Fibroblast of skin of scalp (primary cell): ENCODE results near the gene ZNF229. TPM values are rescaled to one million over a fixed set of nuclear protein-coding genes. Genes with fewer than 3 reads are reported as not detected.
"Not testable (repeated sequence)": the region's sequence is repeated elsewhere in the genome, so short reads cannot be mapped to it uniquely, and the experiment has no call there.

Source experiments
- DNase-seq: peaks from one replicate; pipeline ENCODE4 v3.0.0-alpha.2; 2013
- polyA plus RNA-seq, 2 experiments: library from polyadenylated mRNA; unstranded; fragments of 120-200 nt; gene quantifications; one replicate each; pipeline ENCODE4 v1.2.1, GENCODE V29; 2013; ENCODE audit not compliant: insufficient read length in 2 of 2

The ZNF229 gene
- 3.5 TPM for polyA plus RNA-seq (2013, experiment 1 of 2; ENCODE audit: insufficient read length)
- 4.6 TPM for polyA plus RNA-seq (2013, experiment 2 of 2; ENCODE audit: insufficient read length)

DNA sequence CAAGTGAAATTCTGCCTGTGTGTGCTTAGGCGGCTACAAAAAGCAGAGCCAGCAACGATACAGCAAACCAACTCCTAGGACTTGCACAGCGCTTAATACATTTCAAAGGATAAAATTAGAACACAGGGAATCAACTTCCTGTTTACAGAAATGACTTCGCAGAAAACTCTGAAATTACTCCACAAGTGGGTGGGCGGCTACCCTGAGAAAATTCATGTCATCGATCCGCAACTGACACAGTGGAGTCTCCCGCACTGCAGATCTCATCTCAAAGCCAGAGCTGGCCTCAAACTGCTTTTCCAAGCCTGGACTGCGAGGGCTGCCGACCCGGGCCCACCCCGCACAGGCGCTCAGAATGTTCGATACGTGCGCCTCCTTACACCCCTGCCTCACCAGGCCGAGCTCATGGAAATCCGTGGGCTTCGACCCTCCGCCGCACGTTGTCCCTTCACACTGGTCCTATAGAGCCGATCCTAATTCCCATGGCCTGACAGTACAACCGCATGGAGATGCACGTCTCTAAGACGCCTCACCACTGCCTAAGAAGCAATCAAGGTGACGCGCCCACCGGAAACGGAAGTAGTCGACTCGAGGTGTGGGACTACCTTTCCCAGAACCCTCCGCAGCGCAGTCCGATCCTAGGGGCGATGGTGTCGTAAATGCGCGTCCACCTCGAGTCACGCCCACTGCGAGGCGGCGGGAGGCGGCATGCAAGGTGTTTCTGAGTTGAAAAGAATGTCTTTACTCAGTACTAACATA is at the start of gene ZNF229:
ZNF229 (minus strand) TSS at position 557 of the 759 bp plus-strand sequence. CDS start 5,625 bp downstream, outside the sequence.
- peak; percentile 92 for DNase-seq

DNA sequence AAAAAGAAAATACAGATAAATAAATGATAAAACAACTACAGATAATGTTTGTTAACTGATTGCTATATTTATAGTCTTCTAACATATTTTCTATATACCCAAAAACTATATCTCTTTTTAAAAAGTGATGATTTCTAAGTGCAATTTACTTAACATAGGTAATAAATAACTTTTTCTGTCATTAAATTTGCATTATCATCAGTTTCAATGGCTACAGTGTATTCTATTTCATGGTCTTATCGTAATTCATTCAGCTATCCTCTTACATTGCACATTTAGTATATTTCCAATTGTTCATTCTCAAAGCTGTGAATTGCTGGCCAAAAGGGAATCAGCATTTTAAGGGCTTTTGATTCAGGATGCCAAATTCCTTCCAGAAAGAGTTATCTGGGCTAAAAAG is 48.4 kb upstream of the ZNF229 start:
- no peak for DNase-seq

- DNase-seq = peak; percentile 9
Observed at GRCh38 chr19:44476559-44477408, 28.5 kb upstream of the ZNF229 start.

GRCh38 chr19:44468730-44469129 is 20.5 kb upstream of the ZNF229 start:
- not testable (repeated sequence) for DNase-seq

DNA sequence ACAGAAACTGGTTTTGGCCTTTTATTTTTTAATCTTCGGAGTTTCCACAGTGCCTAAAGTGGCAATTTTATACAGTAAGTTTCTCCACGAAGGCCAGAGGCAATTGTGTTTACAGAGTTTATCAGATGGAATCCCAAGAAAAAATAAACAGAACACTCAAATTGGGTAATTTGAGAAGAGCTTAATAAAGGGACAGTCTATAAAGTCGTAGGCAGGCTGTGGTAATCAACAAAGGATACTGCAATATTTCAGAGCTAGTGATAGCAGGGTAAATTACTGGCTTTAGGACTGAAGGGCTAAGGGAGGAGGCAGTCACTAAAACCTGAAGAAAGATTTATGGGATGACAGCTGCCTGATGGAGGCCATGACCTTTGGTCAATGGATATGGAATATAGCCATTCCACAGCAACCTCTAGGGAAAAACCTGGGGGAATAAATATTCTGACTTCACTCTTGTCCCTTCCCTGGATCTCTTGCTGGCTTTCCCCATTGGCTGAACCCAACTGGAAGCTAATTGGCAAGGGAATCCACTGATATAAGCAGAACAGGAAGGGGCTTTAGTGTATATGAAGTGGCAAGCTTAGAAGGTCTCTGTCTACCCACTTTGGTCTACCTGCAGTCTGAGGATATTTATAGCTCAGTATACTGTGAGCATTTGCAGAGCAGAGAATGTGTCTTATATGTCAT is 14.5 kb upstream of the ZNF229 start:
- not testable (repeated sequence) for DNase-seq

DNA sequence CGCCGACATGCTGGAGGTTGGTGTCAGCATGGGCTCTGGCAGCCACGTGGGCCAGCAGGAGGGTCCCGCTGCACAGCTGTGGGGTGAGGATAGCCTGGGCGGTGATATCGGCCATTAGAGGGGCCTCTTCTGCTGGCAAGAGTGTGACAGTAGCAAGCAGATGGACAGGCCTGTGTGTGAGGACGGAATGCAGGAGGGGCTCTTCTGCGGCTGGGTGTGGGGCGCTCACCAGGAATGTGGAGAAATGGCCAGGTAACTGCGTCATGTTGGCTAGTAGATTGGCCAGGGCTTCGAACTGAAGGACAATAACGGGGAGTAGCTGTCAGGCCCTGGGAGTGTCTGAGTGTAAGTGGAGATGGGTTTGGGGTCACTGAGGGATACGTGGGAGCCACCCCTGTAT is 7.7 kb upstream of the ZNF229 start:
- DNase-seq = not testable (repeated sequence)

DNA sequence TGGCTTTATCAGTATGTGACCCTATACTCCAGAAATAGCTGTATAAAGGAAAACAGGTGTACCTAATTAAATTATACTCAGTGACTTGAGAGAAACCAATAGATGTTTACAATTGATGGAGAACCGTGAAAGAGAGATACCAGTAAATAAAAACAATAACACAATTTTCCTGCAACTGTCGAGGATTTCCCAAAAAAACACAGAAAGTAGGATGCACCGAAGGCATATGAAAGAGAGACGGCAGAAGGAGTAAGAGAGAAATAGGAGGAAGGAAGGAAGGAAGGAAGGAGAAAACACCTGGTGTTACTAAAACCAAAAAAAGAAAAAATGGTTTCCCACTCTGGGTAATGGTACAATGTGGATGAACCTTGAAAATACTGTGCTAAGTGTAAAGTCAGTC is 6.8 kb upstream of the ZNF229 start:
- DNase-seq = no peak

GRCh38 chr19:44452367-44452766 is 4.1 kb upstream of the ZNF229 start:
- no peak for DNase-seq

DNA sequence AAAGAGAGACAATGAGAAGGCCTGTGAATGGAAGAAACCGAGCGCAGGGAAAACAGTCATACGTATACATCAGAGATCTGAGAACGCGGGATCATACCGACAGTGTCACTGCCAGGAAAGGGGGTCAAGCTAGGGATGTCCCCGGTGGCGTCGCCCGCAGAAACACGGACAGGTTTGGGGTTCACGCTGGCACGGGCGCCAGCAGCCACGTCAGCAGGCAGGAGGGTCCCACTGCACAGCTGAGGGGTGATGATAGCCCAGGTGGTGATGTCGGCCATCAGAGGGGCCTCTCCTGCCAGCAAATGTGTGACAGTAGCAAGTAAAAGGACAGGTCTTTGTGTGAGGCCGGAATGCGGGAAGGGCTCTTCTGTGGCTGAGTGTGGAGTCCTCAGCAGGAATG is 3.4 kb upstream of the ZNF229 start:
- DNase-seq = no peak

- no peak for DNase-seq
Observed at GRCh38 chr19:44438441-44438840, 9.8 kb downstream of the ZNF229 start.

GRCh38 chr19:44435441-44435840 is 12.8 kb downstream of the ZNF229 start:
- DNase-seq = no peak

DNA sequence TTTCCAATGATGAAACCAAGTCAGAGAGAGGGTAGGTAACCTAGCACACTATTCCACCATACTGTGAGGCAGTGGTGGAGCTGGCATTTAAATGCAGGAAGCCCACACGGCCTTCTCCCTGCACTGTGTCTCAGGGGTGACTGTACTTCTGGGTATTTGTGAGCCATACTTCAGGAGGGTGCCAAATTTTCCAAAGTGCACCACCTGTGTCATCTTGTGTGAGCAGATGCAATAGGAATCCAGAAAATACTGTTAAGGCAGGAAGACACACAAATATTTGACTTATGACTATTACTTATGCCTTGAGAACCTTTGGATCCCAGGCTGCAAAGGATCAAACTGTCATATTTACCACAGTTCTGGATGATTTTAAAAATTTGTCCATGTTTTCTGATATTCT is 17.3 kb downstream of the ZNF229 start:
- no peak for DNase-seq

DNA sequence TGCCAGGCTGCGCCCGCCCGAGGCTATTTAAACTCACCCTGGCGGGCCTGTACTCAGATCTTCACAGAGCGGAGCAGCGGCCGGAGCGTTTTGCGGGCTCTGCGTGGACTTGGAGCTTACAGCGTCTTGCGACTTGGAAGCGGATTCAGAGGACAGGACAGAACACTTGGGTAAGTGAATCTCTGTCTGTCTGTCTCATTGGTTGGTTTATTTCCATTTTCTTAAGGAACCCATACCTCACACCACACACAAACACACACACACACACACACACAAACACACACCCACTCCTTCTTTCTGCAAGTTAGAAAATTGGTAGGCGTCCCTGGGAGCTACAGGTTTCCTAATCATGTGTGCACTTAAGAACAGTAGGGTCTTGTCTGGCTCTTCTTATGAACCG is 32.7 kb downstream of the ZNF229 start:
- not testable (repeated sequence) for DNase-seq

DNA sequence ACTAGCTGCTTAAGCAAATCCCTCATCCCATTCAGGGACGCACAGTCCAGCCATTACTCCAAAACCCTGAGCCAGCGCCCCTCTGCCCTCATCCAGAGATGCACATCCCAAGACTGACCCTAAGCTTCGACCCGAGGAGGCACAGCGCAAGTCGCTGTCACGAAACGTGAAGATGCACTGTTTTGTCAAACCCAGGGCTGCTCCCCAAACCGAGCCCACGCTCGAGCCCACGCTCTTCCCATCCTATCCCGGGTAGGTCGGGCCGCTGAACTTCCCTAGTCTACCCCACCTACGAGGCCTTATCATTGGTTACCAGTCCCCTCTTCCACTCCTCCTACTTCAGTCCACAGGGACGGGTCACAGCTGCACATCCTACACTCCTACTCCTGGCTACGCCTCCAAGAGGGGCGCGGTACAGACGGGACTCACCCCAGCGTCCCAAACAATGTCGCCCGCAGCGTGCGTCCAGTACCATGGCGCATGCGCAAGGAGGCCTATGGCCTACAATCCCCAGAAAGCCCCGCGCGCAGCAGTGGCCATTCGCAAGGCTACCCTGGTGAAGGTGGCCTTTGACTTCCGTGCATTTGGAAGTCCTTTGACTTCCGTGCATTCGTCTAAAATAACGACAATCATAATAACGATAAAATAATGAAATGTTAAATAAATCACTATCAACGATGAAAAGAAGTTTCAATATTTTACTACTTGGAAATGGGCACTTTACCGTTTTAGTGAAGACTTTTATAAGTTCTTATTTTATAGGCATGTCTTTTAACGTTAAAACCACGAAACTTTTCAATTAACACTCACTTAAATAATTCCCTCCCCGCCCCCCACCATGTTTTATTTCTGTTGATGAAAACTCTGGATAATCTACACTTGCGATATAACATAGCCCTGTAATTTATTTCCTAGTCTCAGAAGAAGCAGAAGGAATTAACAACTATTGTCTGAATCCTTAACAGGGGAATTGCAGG is 46.8 kb downstream of the ZNF229 start, which contains the start of gene ZNF285:
ZNF285 (minus strand) TSS at position 470 of the 977 bp plus-strand sequence. CDS start 4,395 bp downstream, outside the sequence.
- DNase-seq = peak; percentile 97

- DNase-seq = not testable (repeated sequence)
Observed at GRCh38 chr19:44389268-44389667, 59.0 kb downstream of the ZNF229 start.
